SK-N-SH treated with all-trans-retinoic acid at 6 μM for 48 hours (cell line): ENCODE measurements around the gene F3.

Experiments used
- ARNTL ChIP-seq: fragments of 450-650 bp; formaldehyde crosslinking; IDR thresholded peaks from 2 replicates; pipeline ENCODE4 v1.5.0; 2020; ENCODE audit warnings: low read depth, mild to moderate bottlenecking, moderate library complexity, borderline replicate concordance
- CREB5 ChIP-seq: fragments of 250-450 bp; sonication (Bioruptor Pico); IDR thresholded peaks from 2 replicates; pipeline ENCODE4 v1.5.1; 2020; ENCODE audit warnings: low read depth, mild to moderate bottlenecking, moderate library complexity
- CSDC2 ChIP-seq: fragments of 250-450 bp; sonication (Bioruptor Pico); IDR thresholded peaks from 2 replicates; pipeline ENCODE4 v1.5.0; 2020; ENCODE audit warnings: mild to moderate bottlenecking, moderate library complexity
- ESRRG ChIP-seq: fragments of 250-450 bp; sonication (Bioruptor Pico); IDR thresholded peaks from 2 replicates; pipeline ENCODE4 v1.6.1; 2021; ENCODE audit warnings: mild to moderate bottlenecking
- GLIS3 ChIP-seq: fragments of 250-450 bp; sonication (Bioruptor Pico); IDR thresholded peaks from 2 replicates; pipeline ENCODE4 v1.5.0; 2020; ENCODE audit warnings: mild to moderate bottlenecking, moderate library complexity
- ISL1 ChIP-seq: fragments of 250-450 bp; sonication (Bioruptor Pico); IDR thresholded peaks from 2 replicates; pipeline ENCODE4 v2.1.2; 2022; ENCODE audit warnings: mild to moderate bottlenecking, moderate library complexity
- RARB ChIP-seq: fragments of 250-450 bp; sonication (Bioruptor Pico); IDR thresholded peaks from 2 replicates; pipeline ENCODE4 v1.8.0; 2021; ENCODE audit warnings: mild to moderate bottlenecking, moderate library complexity
- SNAI2 ChIP-seq: fragments of 250-450 bp; sonication (Bioruptor Pico); IDR thresholded peaks from 2 replicates; pipeline ENCODE4 v1.5.0; 2020; ENCODE audit warnings: mild to moderate bottlenecking, moderate library complexity
- TCF4 ChIP-seq: fragments of 250-450 bp; sonication (Bioruptor Pico); IDR thresholded peaks from 2 replicates; pipeline ENCODE4 v1.8.0; 2021; ENCODE audit warnings: mild to moderate bottlenecking, moderate library complexity, borderline replicate concordance
- TSHZ2 ChIP-seq: fragments of 250-450 bp; sonication (Bioruptor Pico); IDR thresholded peaks from 2 replicates; pipeline ENCODE4 v1.5.0; 2020; ENCODE audit warnings: mild to moderate bottlenecking, moderate library complexity
- ZC3H10 ChIP-seq: fragments of 250-450 bp; sonication (Bioruptor Pico); IDR thresholded peaks from 2 replicates; pipeline ENCODE4 v1.5.1; 2021; ENCODE audit warnings: mild to moderate bottlenecking, moderate library complexity
- ZFP30 ChIP-seq: fragments of 450-650 bp; formaldehyde crosslinking; IDR thresholded peaks from 2 replicates; pipeline ENCODE4 v1.5.0; 2022; ENCODE audit warnings: mild to moderate bottlenecking, moderate library complexity
- TF ChIP-seq, protein P1 (sequence below): fragments of 250-450 bp; sonication (Bioruptor Pico); IDR thresholded peaks from 2 replicates; pipeline ENCODE4 v1.8.0; 2020; ENCODE audit warnings: mild to moderate bottlenecking, moderate library complexity, borderline replicate concordance

GRCh38 chr1:94542088-94542870, 720 bp upstream of the F3 start:
- TF ChIP-seq, protein P1, sequence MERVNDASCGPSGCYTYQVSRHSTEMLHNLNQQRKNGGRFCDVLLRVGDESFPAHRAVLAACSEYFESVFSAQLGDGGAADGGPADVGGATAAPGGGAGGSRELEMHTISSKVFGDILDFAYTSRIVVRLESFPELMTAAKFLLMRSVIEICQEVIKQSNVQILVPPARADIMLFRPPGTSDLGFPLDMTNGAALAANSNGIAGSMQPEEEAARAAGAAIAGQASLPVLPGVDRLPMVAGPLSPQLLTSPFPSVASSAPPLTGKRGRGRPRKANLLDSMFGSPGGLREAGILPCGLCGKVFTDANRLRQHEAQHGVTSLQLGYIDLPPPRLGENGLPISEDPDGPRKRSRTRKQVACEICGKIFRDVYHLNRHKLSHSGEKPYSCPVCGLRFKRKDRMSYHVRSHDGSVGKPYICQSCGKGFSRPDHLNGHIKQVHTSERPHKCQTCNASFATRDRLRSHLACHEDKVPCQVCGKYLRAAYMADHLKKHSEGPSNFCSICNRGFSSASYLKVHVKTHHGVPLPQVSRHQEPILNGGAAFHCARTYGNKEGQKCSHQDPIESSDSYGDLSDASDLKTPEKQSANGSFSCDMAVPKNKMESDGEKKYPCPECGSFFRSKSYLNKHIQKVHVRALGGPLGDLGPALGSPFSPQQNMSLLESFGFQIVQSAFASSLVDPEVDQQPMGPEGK (CRISPR knock-in tag): no peak
- TF ChIP-seq RARB (no peak), SNAI2 (CRISPR knock-in tag) (no peak), CSDC2 (no peak), ARNTL (CRISPR knock-in tag) (no peak), TCF4 (0 out of 2 replicates have a peak, but pooled peaks have one; percentile 23), ISL1 (no peak), ESRRG (CRISPR knock-in tag) (no peak), ZFP30 (CRISPR knock-in tag) (no peak), TSHZ2 (CRISPR knock-in tag) (no peak), CREB5 (CRISPR knock-in tag) (no peak), ZC3H10 (CRISPR knock-in tag) (no peak), GLIS3 (no peak)
